ENCODE data around the gene ABCC10.

DNA sequence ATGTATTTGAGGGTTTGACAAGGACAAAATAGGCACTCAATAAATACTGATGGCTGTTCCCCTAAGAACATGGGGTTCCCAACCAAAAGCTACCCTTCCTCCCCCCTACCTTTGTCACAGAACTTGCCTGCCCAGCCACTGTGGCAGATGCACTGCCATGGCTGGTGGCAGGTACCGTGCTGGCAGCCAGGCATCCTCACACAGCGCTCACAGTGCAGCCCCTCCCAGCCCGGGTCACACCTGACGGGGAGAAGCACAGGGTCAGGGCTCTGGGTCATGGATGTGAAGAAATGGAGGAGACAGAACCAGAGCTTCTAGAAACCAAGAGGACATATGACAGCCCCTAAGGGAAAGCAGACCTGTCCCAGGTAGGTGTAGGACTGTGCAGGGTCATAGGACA, 25.6 kb downstream of the ABCC10 start:
- TF ChIP-seq, protein P1, sequence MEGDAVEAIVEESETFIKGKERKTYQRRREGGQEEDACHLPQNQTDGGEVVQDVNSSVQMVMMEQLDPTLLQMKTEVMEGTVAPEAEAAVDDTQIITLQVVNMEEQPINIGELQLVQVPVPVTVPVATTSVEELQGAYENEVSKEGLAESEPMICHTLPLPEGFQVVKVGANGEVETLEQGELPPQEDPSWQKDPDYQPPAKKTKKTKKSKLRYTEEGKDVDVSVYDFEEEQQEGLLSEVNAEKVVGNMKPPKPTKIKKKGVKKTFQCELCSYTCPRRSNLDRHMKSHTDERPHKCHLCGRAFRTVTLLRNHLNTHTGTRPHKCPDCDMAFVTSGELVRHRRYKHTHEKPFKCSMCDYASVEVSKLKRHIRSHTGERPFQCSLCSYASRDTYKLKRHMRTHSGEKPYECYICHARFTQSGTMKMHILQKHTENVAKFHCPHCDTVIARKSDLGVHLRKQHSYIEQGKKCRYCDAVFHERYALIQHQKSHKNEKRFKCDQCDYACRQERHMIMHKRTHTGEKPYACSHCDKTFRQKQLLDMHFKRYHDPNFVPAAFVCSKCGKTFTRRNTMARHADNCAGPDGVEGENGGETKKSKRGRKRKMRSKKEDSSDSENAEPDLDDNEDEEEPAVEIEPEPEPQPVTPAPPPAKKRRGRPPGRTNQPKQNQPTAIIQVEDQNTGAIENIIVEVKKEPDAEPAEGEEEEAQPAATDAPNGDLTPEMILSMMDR (IDR thresholded peaks at IDR 0.05; ENCODE audit: low read depth, low read length, poor library complexity, severe bottlenecking): no peak
- no peak for TF ChIP-seq EZH2phosphoT487 (IDR thresholded peaks at IDR 0.05; ENCODE audit: borderline replicate concordance, low read length)

Measured in DOHH2 (cell line).